ENCODE data around the gene NAT16. TPM values are rescaled to one million over a fixed set of nuclear protein-coding genes. Genes with fewer than 3 reads are reported as not detected.

NAT16 gene
- total and polyA plus RNA-seq, 9 of the 15 experiments (the other 6 are each of a cell fraction or from before 2014, with no cell fraction given), result 0.04 TPM; not detected in 8

DNA sequence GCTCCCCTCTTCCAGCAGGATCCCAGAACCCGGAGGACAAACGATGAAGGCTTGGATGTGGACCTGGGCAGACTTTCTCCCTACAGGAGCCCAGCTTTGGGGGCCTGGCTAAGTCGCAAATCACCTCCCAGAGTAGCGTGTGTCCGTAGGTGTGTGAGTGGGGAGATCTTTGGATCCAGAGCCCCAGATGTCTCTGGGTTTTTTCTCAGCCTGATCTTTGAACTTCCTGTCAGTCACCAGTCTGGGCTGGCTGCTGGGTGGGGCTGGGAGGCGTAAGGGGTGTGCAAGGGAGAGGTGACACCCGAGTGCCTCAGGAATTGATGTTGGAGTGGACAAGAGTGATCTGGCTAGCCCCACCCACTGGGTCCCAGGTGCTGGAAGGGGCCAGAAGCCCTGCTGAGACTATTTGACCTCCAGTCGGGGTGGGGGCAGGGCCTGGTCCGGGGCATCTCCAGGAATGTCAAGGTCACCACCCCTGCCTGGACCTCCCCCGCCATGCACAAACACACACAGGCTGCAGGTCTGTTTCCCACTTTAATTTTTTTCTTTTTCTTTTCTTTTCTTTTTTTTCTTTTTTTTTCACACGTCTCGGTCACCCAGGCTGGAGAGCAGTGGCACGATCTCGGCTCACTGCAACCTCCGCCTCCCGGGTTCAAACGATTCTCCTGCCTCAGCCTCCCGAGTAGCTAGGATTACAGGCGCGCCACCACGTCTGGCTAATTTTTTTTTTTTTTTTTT, 20.9 kb upstream of the NAT16 start, which contains the start of gene MOGAT3 (continued):
- TF ChIP-seq, protein P1, sequence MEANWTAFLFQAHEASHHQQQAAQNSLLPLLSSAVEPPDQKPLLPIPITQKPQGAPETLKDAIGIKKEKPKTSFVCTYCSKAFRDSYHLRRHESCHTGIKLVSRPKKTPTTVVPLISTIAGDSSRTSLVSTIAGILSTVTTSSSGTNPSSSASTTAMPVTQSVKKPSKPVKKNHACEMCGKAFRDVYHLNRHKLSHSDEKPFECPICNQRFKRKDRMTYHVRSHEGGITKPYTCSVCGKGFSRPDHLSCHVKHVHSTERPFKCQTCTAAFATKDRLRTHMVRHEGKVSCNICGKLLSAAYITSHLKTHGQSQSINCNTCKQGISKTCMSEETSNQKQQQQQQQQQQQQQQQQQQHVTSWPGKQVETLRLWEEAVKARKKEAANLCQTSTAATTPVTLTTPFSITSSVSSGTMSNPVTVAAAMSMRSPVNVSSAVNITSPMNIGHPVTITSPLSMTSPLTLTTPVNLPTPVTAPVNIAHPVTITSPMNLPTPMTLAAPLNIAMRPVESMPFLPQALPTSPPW (CRISPR knock-in tag; IDR thresholded peaks at IDR 0.05), result 0 out of 2 replicates have a peak, but pooled peaks have one; percentile 22
- TF ChIP-seq ZNF274 (IDR thresholded peaks at IDR 0.05; ENCODE audit: borderline replicate concordance, low read depth, low read length) (no peak), PPARD (CRISPR knock-in tag; IDR thresholded peaks at IDR 0.05) (no peak), ARID1B (IDR thresholded peaks at IDR 0.05) (no peak), TSC22D4 (tag; IDR thresholded peaks at IDR 0.05) (no peak), L3MBTL2 (IDR thresholded peaks at IDR 0.05) (no peak), NR2C2 (CRISPR knock-in tag; IDR thresholded peaks at IDR 0.05) (no peak), NR2C2 (tag; IDR thresholded peaks at IDR 0.05) (peak; percentile 52; the same call in 1 of the 2 replicates), NR2C1 (IDR thresholded peaks at IDR 0.05) (peak; percentile 72), NR2C1 (tag; IDR thresholded peaks at IDR 0.05) (0 out of 2 replicates have a peak, but pooled peaks have one; percentile 35), ELK1 (CRISPR knock-in tag; IDR thresholded peaks at IDR 0.05) (no peak), FOSL1 (tag; conservative IDR thresholded peaks at IDR 0.05) (no peak), E2F5 (CRISPR knock-in tag; IDR thresholded peaks at IDR 0.05) (no peak), REST (IDR thresholded peaks at IDR 0.05; ENCODE audit: borderline replicate concordance) (peak; percentile 47), REST (CRISPR knock-in tag; IDR thresholded peaks at IDR 0.05; ENCODE audit: low read depth) (no peak), HNRNPH1 (optimal IDR thresholded peaks at IDR 0.05; ENCODE audit: low read depth, low read length) (no peak), ZNF780A (CRISPR knock-in tag; IDR thresholded peaks at IDR 0.05) (no peak)
